Activated T-helper 1 cell treated with anti-CD3 and anti-CD28 coated beads, Interleukin-2, amount 50 U/mL, for 16 hours (primary cell): ENCODE data around the gene COBLL1.
"Not testable (repeated sequence)": the region's sequence is repeated elsewhere in the genome, so short reads cannot be mapped to it uniquely, and the experiment has no call there.

Experiments
- DNase-seq, 2 donors: peaks; one replicate each; pipeline ENCODE4 v3.0.0-alpha.2; 2020; ENCODE audit warnings: low read depth in 1 of 2, low spot score in 1 of 2

COBLL1 gene

DNA sequence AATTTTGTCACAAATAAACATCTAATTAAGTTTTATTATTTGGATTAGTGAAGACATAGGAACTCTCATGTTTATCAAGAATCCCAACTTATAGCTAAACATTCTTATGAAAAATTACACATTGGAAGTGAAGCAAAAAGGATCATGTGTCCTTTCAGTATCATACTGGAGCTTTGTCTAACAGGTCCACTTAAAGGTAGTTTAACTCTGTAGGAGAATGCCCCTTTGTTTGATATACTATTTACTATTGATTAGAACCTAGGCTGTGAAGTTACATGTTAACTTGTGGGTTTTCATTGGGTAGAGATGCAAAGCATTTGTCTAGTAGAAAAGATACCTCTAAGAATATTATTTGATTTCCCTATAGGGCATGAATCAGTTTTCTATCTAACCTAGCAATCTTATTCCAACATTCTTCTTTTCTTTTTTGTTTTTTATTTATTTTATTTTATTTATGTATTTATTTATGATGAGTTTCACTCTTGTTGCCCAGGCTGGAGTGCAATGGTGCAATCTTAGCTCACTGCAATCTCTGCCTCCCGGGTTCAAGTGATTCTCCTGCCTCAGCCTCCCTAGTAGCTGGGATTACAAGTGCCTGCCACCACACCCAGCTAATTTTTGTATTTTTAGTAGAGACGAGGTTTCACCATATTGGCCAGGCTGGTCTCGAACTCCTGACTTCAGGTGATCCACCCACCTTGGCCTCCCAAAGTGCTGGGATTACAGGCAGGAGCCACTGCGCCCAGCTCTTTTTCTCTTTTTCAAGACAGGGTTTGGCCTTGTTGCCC lies 18.5 kb upstream of the COBLL1 start:
- not testable (repeated sequence) for DNase-seq

DNA sequence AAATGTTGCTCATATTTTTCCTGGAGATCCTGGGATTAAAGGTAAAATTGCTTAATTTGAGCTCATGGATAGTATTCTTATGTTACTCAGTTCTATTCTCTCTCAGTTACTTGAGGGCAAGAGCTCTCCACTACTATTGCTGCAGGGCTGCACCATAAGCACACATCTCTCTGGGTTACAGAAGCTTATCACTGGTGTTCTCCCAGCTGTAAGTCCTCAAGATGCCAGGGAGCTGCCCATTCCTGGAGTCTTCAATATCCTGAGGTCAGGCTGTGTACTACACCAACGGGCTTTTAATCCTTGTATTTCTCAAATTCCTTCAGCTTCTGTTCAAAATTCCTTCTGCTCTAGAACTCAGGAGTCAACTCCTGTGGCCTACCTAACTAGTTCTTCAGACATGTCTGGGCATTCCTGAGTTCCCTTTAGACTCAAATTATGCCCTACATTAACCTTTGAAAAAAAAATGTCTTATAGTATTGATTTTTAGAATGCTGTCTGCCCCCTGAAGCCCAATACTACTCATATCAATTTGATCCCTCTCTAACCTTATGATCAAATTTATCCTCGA lies 17.7 kb upstream of the COBLL1 start:
- DNase-seq = no peak

DNA sequence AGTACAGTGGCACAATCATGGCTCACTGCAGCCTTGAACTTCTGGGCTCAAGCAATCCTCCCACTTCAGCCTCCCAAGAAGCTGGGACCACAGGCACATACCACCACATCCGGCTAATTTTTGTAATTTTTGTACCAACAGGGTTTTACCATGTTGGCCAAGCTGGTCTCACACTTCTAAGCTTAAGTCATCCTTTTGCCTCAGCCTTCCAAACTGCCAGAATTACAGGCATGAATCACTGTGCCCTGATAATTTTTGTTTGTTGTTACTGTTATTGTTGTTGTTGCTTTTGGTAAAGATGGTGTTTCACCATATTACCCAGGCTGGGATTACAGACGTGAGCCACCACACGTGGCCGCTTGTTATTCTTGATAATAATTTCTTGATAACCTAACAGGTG lies 10.5 kb upstream of the COBLL1 start:
- no peak for DNase-seq

DNA sequence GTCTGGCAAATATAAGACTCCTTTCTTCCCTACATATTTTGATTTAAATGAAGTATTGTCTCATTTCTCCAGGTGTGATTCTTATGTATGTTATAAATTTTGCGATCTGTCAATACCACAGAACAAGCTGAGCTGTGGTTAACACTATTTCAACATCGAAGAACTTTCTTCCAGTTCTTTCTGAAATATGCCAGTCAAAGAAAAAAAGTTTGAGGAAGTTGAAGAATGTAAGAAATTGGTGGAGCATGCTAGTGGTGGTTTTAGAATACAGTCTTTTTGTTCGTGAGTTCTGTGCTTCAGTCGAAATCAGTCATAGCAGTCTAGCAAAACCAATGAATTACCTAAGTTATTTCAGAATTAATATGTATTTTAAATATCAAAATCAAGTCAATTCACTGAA lies 8.6 kb upstream of the COBLL1 start:
- no peak for DNase-seq

DNA sequence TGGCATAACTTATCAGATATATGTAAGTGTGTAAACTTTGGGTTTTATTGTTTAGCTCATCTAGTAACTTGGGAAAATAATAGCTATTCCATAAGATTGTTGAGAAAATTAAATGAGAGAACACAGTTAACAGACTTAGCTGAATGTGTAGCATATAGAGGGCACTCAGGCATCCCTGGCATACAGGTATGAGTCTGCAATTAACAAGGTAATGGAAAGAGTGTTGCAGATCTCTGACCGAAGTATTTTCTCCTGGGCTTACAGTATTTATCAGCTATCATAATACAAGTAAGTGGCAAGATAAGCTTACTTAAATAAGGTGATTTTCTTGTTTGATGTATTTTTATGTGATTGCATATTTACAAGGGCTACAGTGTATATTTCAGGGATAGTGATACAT lies 7.9 kb upstream of the COBLL1 start:
- no peak for DNase-seq

DNA sequence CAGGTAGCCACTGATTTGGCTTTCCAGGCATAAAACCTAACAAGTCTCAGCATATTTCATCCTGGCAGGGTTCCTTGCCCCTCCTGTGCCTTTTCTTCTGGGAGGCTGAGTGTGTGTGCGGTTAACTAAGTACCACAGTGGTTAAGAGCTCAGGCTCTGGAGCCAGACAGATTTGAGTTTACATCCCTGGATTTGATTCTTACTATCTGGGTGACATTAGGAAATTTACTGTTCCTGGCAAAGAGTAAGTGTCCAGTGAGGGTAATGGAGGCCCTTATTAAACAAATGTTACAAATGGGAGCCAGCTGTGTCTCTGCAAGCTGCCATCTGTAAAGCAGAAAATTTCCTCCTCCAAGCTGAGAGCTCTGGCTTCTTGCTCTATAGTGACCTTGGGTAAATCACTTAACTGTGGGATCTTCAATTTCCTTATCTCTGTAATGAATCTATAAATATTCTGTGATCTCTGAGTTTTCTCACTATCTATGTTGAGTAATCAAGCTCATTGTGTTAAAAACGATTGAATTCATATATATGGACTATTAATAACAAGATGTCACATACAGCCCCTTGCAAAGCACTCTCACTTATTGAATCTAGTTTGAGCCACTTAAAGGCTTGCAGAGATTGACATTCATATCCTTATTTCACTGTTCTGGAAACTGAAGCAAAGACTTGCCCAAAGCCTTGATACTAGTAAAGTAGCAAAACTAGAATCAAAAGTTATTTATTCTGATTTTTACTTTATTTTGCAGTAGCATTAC lies 6.5 kb upstream of the COBLL1 start:
- DNase-seq = no peak

DNA sequence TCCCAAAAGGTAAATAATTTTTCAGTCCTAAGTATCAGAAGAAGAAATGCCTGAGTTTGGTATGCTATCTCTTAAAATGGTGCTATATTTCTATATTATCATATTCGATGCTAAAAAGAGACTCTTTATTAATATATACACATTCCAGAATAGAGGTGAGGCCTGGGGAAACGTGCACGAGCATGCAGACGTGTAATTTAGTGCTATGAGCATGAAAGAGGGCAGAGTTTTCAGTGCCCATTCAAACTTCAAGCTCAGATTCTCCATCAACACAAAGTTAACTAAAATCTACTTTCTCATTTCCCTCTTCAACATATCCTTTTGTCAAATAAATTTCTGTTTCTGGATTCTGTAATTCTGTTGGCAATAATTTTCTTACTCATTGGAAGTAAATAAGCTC lies 5.7 kb upstream of the COBLL1 start:
- no peak for DNase-seq

DNA sequence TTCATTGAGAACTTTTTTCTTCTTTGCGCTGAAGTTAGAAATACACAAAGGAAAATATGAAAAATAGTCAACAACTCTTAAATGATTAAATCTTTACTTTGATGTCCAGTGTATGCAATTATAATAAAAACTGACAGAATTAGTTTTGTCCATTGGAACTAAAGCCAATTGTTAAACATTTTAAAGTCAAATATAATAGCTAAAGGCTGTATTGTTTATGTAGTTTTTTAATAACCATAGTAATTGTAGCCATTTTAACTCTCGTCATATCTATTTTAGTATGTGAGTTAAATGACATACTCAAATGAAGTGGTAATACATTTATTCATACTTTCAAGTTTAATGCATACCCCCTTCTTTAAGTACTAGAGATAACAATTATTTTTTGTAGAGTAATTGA lies 4.7 kb upstream of the COBLL1 start:
- DNase-seq = no peak

DNA sequence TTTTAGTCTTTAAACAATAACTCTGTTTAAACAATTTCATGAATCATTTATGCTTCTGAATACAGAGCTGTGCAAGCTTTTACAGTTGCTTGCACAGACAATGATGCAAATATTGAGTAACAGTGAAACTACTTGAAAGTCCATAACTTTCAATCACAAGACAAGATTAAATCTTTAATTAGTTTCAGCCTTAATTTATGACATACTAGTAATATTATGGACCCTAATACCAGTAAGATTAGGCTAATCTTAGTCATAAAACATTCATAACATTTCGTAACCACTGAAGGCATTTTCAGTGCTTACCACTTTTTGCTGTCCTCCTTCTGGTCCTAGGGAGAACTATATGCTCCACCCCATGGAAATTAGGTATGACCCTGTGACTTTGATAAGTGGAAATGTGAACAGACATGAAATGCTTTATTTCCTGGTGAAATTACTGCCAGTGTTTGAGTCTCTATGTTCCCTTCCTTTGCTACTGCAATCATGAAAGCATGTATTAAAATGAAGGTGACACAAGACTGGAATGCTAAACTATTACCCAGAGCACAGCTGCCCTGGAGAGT lies 1.8 kb upstream of the COBLL1 start:
- no peak for DNase-seq

DNA sequence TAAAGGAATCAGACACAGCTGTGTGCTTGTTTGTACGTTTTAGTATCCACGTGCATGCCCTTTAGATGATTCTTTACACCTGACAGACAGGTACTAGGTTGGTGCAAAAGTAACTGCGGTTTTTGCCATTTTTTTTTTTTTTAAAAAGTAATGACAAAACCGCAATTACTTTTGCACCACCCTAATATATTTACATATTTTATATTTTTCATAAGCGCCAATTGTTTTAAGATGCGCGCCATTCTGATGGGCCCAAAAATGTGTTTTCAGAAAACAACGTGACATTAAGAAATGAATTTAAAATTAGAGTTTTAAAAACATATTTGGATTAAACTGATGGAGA lies 972 bp upstream of the COBLL1 start:
- DNase-seq = no peak

DNA sequence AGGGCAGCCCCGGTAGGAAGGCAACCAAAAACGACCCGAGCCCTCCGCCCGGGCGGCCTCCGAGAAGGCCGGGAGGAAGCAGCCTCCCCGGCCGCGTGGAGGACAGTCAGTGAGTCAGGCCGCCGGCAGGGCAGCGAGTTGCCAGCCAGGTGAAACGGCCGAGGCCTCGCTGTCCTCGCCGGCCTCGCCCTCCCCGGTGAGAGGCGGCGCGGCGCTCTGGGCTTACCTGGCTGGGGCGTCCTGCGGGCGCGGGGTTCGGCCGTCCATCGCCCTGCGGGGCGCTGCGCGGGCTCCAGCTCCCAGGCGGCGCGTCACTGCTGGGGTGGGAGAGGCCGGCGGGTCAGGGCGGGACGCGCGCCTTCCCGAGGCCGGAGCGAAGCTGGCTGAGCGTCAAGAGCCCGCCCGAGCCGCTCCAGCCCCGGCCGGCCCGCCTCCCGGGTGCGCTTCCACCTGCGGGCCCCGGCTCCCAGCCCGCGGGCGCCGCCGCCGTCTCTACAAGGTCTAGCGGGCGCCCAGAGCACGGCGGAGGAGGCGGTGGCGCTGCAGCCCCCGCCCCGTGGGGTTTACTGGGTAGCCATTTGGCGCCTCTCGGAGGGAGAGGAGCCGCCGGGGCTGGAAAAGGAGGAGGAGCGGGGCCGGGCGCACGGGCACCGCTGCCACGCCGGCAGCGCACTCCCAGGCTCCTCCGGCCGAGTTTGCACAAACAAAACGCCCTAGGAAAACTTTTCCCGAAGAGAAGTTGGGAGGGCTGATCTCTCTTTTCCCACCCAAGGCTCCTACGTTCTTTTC lies 499 bp downstream of the COBLL1 start:
- DNase-seq = no peak

DNA sequence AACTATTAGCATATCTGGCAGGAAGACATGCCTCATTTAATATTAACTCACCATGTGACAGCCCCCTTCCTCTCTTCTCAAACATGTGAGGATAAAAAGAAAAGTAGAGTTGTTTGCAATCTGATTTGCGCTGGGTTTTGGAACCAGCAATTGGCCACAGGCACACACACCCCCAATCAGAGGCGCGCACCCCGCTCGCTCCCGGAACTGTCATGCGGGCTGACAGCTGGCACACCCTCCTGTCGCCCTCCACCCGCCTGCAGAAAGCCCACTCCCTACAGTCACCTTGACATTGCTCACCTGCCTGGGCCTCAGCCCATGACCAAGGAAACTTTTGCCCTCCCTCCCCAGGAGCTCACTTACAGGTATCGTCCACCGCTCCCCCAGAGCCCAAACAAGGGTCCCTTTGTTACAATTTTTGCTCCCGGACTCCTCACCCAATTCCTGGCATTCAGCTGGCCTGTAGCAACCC lies 1.1 kb downstream of the COBLL1 start:
- DNase-seq = no peak

DNA sequence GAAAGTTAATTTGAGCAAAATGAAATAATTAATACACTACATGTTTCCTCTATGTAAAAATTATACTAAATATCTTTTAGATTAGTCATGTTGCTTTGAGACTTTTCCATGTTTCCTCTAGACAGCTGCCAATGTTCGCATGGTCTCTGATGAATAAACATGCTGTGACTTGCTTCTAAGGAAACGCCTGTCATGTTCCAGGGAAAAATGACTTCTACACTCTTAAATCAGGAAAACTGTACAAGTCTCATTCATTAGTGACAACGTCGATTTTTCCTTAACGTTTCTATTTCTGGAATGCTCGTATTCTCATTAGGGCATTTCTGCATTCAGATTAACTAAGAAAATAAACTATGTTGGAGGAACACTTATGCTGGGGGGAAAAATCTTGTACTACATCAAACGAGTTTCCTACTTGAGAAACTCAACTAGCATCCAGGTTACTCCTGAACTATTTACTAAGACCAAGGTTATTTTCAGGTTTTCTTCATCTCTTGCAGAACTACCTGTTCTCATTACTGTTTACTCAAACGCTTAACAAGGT lies 1.6 kb downstream of the COBLL1 start:
- DNase-seq = no peak

DNA sequence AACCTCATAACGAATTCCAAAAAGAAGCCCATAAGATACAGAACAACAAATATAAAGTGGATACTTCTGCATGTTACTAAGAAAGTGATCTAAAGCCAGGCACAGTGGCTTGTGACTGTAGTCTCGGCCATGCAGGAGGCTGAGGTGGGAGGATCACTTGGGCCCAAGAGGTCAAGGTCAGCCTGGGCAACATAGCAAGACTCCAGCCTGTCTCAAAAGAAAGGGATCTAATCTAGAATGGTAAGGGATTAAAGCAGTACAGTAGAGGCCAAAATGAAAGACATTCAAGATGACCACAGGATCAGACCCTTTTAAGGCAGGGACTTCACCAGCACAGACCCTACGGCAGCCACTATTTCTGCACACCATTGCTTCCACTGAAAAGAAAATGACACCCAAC lies 3.8 kb downstream of the COBLL1 start:
- no peak for DNase-seq

DNA sequence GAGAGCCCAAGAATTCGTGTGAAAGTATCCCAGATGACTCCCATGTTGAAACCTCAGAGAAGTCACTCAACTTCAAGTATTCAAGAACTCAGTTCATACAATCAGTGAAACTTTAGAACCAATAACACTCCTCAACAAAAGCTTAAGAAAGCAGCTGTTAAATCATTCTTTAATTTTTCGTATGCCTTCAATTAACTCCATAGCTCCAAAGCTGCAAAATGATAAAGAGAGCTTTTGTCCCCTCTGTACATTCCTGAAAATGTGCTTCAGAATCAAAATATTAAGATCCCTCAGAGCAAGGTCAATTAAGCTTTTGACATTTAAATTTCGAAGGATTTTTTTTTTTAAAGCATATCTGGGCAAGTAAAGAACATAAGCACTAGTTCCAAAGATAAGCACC lies 4.7 kb downstream of the COBLL1 start:
- DNase-seq = no peak

DNA sequence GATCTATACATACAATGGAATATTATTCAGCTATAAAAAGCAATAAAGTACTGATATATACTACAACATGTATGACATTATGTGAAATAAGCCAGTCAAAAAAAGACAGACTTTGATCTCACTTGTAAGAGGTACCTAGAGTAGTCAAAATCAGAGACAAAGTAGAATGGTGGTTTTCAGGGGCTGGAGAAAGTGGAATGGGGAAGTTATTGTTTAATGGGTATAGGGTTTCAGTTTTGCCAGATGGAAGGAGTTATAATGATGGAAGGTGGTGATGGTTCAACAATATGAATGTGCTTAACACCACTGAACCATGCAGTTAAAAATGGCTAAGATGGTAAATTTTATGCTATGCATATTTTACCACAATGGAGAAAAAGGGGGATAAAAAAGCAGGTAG lies 6.3 kb downstream of the COBLL1 start:
- no peak for DNase-seq

DNA sequence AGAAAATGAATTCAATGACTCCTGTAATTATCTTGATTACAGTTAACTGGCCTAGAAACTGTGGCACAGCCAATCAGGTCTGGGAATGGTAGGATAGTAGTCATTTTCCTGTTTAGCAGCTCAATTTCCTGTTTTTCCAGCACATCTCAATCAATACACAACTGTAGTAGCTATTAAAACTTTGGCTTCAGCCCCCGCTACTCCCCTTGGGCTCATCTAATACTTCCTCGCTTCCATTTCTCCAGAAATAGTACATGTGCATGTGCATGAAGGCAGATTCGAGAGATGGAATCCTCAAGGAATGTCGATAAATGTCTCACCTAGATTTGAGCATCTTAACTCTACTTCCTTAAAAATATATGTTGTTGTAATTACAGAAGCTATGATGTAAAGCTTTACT lies 9.7 kb downstream of the COBLL1 start:
- no peak for DNase-seq

DNA sequence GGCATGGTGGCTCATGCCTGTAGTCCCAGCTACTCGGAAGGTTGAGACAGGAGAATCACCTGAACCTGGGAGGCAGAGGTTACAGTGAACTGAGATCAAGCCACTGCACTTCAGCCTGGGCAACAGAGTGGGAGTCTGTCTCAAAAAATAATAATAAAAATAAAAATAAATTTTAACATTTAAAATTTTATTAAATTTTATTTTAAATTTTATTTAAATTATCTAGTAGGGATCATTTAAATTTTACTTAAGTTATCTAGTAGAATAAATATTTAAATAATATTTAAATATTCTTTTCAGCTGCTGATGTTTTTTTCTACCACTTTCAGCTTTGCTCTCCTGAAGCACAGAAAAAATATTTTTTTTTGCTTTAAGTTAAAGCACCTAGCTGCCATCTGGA lies 10.4 kb downstream of the COBLL1 start:
- no peak for DNase-seq

DNA sequence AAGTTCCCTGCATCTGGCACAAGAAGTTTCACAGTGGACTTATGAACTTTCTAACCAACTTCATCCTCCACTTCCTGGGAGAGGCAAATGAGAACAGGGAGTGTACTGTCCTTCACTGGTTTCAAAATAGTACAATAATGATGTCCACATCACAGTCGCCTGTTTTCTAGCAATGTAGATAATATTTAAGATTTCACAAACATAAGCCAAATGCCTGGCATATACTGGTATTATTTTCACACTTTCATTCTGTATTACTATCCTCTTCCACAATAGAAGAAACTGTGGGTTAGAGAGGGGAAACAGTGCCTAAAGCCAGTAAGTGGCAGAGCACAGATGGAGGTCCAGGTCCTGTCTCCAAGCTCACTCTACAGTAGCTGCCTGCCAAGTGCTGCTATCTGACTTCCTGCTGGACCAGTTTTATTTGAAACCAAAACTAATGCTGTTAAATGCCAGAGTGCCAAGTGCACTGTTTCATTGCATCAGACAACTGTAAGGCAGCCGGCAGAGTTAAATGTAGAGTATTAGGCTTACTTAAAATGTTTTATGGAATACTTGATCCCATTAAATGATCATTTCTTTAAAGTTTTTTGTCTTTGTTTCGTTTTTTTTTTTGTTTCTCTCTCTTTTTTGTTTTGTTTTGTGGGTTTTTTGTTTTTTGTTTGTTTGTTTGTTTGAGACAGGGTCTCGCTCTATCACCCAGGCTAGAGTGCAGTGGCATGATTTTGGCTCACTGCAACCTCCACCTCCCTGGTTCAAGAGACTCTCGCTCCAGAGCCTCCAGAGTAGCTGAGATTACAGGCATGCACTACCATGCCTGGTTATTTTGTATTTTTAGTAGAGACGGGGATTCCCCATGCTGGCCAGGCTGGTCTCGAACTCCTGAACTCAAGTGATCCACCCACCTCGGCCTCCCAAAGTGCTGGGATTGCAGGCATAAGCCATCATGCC lies 15.1 kb downstream of the COBLL1 start:
- DNase-seq = no peak

DNA sequence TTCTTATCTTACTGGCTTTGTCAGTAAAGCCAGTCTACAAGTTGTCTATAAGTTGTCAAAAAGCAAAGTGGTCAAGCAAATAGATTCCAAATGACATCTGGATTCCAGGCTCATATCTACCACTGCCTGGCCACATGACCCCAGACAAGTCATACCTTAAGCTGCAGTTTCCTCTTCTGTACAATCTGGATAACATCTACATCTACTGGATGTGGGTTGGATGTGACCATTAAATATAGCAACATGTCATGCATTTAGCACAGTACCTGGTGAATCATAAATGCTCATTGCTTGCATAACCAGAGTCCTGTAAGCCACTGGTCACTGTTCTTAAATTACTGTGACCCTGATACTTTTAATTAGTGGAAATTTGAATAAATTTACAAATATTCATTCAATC lies 16.8 kb downstream of the COBLL1 start:
- no peak for DNase-seq
